Activated CD8-positive, alpha-beta memory T cell treated with anti-CD3 and anti-CD28 coated beads, Interleukin-2, amount 10 ng/mL, durations not matched to agents 7 days and 5 days (primary cell): ENCODE data around the gene CCDC82. TPM values are rescaled to one million over a fixed set of nuclear protein-coding genes. Genes with fewer than 3 reads are reported as not detected.

ENCODE experiments used
- ATAC-seq: fragments of 150-1000 bp; cut with Tn5 transposase; one replicate; pipeline ENCODE4 v1.10.0; 2021; ENCODE audit warnings: moderate library complexity
- CTCF ChIA-PET: fragments of 350-600 bp; sonication (Branson Sonifier 250); formaldehyde crosslinking; loops from one replicate; lab custom pipeline; 2021; ENCODE audit warnings: antibody characterized with exemption; lab: Charles Lee
- DNase-seq: peaks from one replicate; pipeline ENCODE4 v3.0.0-alpha.2; 2020
- H3K27ac Mint-ChIP-seq: one replicate; pipeline ENCODE4 v1.8.0; 2021; ENCODE audit warnings: mild to moderate bottlenecking, mixed read lengths
- H3K27me3 Mint-ChIP-seq: one replicate; pipeline ENCODE4 v1.8.0; 2021; ENCODE audit warnings: mixed read lengths
- H3K36me3 Mint-ChIP-seq: one replicate; pipeline ENCODE4 v1.8.0; 2021; ENCODE audit warnings: mild to moderate bottlenecking, mixed read lengths
- H3K4me1 Mint-ChIP-seq: one replicate; pipeline ENCODE4 v1.8.0; 2021; ENCODE audit warnings: mixed read lengths
- H3K4me3 Mint-ChIP-seq: one replicate; pipeline ENCODE4 v1.8.0; 2021; ENCODE audit warnings: mild to moderate bottlenecking, moderate library complexity, mixed read lengths
- H3K9me3 Mint-ChIP-seq: one replicate; pipeline ENCODE4 v1.8.0; 2022; ENCODE audit warnings: low read depth, mixed read lengths
- microRNA-seq: library from miRNA; unstranded; fragments of <30 nt; microRNA quantifications from one replicate; pipeline ENCODE4 v1.2.0, GENCODE V29; 2022
- total RNA-seq, 2 experiments: library from RNA; stranded (reverse); gene quantifications; one replicate each; pipeline ENCODE4 v1.2.3, GENCODE V29; 2021

CCDC82 gene
- total RNA-seq, 2 experiments from 2014 or later: 31.5 to 32.9 TPM

DNA sequence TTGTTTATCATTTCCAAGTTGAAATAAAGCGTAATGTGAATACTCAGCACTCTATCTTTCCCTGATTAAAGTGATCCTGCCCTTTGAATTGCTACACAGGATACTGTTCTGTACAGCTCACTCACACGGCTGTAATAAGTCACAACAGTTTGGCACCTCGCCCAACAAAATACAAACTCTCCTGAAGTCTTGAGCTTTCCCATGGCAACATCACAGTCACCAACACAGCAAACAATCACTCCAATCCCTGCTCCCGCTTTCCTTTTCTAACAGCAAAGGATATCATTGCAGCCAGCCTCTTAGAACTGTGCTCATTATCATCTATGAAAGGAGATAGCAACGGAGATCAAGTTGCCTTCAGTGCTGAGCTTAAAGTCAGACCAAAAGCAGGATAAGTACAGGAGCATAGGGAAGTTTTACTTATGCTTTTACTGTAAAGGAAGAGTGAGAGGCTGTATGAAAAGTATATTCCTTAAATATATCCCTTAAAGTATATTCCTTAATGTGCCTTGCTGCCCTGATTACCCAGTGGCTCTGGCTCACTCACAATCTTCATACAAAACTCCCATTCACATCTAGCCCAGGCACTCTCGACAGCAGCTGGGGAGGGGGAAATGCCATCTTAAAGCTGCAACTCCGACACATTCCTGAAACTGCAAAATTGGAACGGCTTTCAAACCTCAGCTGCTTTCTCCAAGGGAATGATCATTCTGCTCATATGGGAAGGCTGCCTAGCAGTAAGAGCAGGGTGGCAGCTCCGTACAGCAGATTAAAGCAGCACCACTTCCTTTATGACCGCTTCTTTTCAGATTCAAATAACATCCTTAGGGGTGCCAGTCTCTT is 82.6 kb downstream of the CCDC82 start:
- Mint-ChIP-seq H3K27me3 (no peaks in the 10 kb centered on the region), H3K36me3 (peaks cover 18% of the 10 kb centered on the region), H3K4me1 (peaks cover 26% of the 10 kb centered on the region), H3K9me3 (no peaks in the 10 kb centered on the region), H3K4me3 (no peak overlapping the region), H3K27ac (no peak overlapping the region)
- DNase-seq: no peak
- CTCF ChIA-PET: interaction anchor here (0.7 to 1.4 kb wide), 2 partner anchors 14 to 36 kb away, joined by 3 to 4 read pairs; partner anchors contain the start of gene MAML2
- ATAC-seq: no peak

DNA sequence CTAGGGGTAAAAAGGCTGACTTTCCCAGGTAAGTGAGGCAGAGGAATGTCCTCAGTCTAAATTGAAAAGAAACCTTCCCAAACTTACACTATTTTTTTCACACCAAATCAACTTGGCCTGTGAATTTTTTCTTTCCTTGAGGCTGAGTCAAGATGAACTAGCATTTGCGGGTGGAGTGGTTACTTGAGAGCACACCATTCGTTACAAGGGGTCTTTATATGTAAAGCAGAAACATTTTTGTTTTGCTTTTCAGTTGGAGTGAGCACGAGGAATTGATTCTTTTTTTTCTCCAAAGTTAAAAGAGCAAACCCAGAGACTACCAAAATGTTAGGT is 83.1 kb downstream of the CCDC82 start:
- Mint-ChIP-seq H3K4me3 (no peak overlapping the region), H3K27me3 (no peaks in the 10 kb centered on the region), H3K27ac (no peak overlapping the region), H3K36me3 (peaks cover 14% of the 10 kb centered on the region), H3K4me1 (peaks cover 23% of the 10 kb centered on the region), H3K9me3 (no peaks in the 10 kb centered on the region)
- no peak for ATAC-seq
- no peak for DNase-seq
- CTCF ChIA-PET: interaction anchor here (0.8 kb wide), 1 partner anchor 33 kb away, joined by 3 read pairs; no protein-coding TSS in a partner anchor

DNA sequence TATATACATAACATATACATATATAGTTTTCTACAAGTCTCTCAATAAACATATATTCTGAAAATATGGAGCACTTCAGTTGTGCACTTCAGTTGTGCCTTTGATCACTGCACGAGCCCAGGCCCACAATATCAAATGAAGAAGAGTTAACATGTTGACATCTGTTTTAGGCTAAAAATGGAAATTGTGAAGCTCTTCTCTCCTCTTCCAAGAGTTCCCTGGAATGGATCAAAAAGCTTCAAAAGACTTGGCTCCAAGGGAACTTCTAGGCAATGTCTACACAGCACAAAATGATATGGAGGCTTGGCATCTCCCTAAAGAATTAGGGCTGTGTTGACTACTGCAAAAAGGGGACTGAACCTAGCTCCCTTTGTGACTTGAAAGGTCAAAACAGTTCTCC is 83.6 kb downstream of the CCDC82 start:
- H3K4me1 Mint-ChIP-seq: peaks cover 23% of the 10 kb centered on the region
- ATAC-seq (no peak), DNase-seq (no peak)
- H3K27me3 Mint-ChIP-seq: no peaks in the 10 kb centered on the region
- H3K27ac Mint-ChIP-seq: no peak overlapping the region
- no peak overlapping the region for H3K4me3 Mint-ChIP-seq
- CTCF ChIA-PET: interaction anchor here (0.7 to 0.8 kb wide), 2 partner anchors 20 to 33 kb away, joined by 3 read pairs; no protein-coding TSS in a partner anchor
- H3K36me3 Mint-ChIP-seq: peaks cover 10% of the 10 kb centered on the region
- H3K9me3 Mint-ChIP-seq: no peaks in the 10 kb centered on the region

DNA sequence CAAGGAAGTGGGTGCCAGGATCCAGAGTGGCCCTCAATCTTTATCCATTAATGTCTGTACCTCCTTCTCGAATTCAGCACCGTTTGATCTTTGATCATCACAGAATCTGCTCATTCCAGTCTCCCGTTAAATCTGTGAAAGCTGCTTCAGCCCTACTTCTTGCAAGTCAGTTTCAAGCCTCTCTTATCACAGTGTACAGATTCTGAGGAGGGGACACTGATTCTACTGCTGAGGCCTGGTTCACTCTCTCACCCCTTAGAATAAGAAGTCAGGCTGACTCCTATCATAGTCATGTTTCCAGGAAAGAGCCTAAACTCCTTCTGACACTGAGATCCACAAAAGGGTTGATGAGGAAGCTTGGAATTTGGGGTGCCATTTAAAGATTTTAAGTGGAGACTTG is 85.7 kb downstream of the CCDC82 start:
- peaks cover 34% of the 10 kb centered on the region for H3K4me1 Mint-ChIP-seq
- H3K4me3 Mint-ChIP-seq: no peak overlapping the region
- H3K27ac Mint-ChIP-seq: no peak overlapping the region
- CTCF ChIA-PET: interaction anchor here (2.8 kb wide), 1 partner anchor 39 kb away, joined by 8 read pairs; the partner anchor contains the start of gene MAML2
- no peaks in the 10 kb centered on the region for H3K27me3 Mint-ChIP-seq
- H3K9me3 Mint-ChIP-seq: no peaks in the 10 kb centered on the region
- no peak for ATAC-seq
- DNase-seq: no peak
- peaks cover 13% of the 10 kb centered on the region for H3K36me3 Mint-ChIP-seq

DNA sequence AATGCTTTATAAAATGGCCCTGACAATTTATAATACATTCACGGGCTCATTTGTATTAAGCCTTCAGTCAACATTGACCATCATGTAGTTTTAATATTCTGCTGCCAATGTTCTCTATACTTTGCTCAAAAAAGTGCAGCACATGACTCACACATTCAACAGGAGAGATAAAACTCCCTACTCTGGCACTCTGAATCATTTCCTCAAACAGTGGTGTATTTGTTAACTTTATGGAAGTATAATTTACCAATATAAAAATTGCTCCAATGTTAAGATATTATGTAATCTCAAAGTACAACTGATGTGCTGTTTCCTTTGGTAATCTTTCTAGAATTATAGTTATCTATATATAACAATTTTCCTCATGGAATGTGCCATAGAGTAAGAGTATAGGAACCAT is 86.6 kb downstream of the CCDC82 start:
- H3K27me3 Mint-ChIP-seq: no peaks in the 10 kb centered on the region
- no peak overlapping the region for H3K27ac Mint-ChIP-seq
- no peak overlapping the region for H3K4me3 Mint-ChIP-seq

More for the DNA sequence above, 86.6 kb downstream of the CCDC82 start:
- Mint-ChIP-seq H3K4me1 (peaks cover 38% of the 10 kb centered on the region), H3K36me3 (peaks cover 16% of the 10 kb centered on the region), H3K9me3 (no peaks in the 10 kb centered on the region)
- DNase-seq (no peak), ATAC-seq (no peak)
- CTCF ChIA-PET: interaction anchor here (2.8 kb wide), 1 partner anchor 40 kb away, joined by 8 read pairs; the partner anchor contains the start of gene MAML2

Small RNA genes lying within 50 kb of the gene (microRNA-seq; reads per million reads assigned to microRNA genes)
- gene MIR1260B: not detected

Other genes with a start within 250 kb of the CCDC82 start
- 10 to 100 TPM; 12.7 to 14.5 TPM for gene MAML2, start 46.7 kb downstream of the CCDC82 start, total RNA-seq
- gene JRKL, start 101 bp upstream of the CCDC82 start, total RNA-seq: 10 to 100 TPM in 1 of 2 experiments, 1 to 10 TPM in 1; 9.6 to 11.2 TPM